ENCODE data around the gene IFNAR1.

- TF ChIP-seq SMAD1 (IDR thresholded peaks at IDR 0.05; ENCODE audit: low read depth, low read length, partially characterized antibody) (no peak), NCOA1 (IDR thresholded peaks at IDR 0.05; ENCODE audit: low read depth) (no peak), CREM (IDR thresholded peaks at IDR 0.05; ENCODE audit: low read depth) (no peak), ATF2 (CRISPR knock-in tag; IDR thresholded peaks at IDR 0.05) (no peak), RAD51 (IDR thresholded peaks at IDR 0.05; ENCODE audit: borderline replicate concordance, low read depth) (no peak), ATF6 (CRISPR knock-in tag; IDR thresholded peaks at IDR 0.05) (no peak), MAFK (IDR thresholded peaks at IDR 0.05; ENCODE audit: low read length) (no peak), POLR2A (conservative IDR thresholded peaks at IDR 0.05) (no peak), YY1 (IDR thresholded peaks at IDR 0.05; ENCODE audit: borderline replicate concordance in 1 of 3, control insufficient read depth in 1 of 3, extremely low read depth in 1 of 3, insufficient read depth in 3 of 3, insufficient read length in 1 of 3, insufficient replicate concordance in 2 of 3, low read depth in 1 of 3, low read length in 2 of 3) (no peak), ZNF184 (CRISPR knock-in tag; IDR thresholded peaks at IDR 0.05) (no peak)
- TF ChIP-seq, protein P1, sequence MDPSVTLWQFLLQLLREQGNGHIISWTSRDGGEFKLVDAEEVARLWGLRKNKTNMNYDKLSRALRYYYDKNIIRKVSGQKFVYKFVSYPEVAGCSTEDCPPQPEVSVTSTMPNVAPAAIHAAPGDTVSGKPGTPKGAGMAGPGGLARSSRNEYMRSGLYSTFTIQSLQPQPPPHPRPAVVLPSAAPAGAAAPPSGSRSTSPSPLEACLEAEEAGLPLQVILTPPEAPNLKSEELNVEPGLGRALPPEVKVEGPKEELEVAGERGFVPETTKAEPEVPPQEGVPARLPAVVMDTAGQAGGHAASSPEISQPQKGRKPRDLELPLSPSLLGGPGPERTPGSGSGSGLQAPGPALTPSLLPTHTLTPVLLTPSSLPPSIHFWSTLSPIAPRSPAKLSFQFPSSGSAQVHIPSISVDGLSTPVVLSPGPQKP (CRISPR knock-in tag; IDR thresholded peaks at IDR 0.05), result no peak
- TF ChIP-seq, protein P2, sequence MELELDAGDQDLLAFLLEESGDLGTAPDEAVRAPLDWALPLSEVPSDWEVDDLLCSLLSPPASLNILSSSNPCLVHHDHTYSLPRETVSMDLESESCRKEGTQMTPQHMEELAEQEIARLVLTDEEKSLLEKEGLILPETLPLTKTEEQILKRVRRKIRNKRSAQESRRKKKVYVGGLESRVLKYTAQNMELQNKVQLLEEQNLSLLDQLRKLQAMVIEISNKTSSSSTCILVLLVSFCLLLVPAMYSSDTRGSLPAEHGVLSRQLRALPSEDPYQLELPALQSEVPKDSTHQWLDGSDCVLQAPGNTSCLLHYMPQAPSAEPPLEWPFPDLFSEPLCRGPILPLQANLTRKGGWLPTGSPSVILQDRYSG (tag; conservative IDR thresholded peaks at IDR 0.05; ENCODE audit: low read depth), result no peak
Measured at GRCh38 chr21:33309778-33310177, 15.0 kb upstream of the IFNAR1 start.
